KMS-11 (cell line): ENCODE data around the gene CBLB.

Experiments
- H2AFZ ChIP-seq: fragments of 200-600 bp; sonication (generic); 2 replicates; pipeline ENCODE4 v1.6.1; 2016; ENCODE audit warnings: antibody characterized with exemption, mixed run types, low read depth
- H3K27ac ChIP-seq: fragments of 200-600 bp; sonication (generic); 2 replicates; pipeline ENCODE4 v1.6.1; 2016; ENCODE audit warnings: mild to moderate bottlenecking, mixed run types
- H3K27me3 ChIP-seq: fragments of 200-600 bp; sonication (generic); 2 replicates; pipeline ENCODE4 v1.6.1; 2017; ENCODE audit warnings: mild to moderate bottlenecking, low read depth, mixed run types, moderate library complexity; ENCODE audit not compliant: insufficient read depth
- H3K36me3 ChIP-seq: fragments of 200-600 bp; sonication (generic); 2 replicates; pipeline ENCODE4 v1.6.1; 2017; ENCODE audit warnings: mild to moderate bottlenecking, mixed run types; ENCODE audit not compliant: insufficient read depth
- H3K4me1 ChIP-seq: fragments of 200-600 bp; sonication (generic); 2 replicates; pipeline ENCODE4 v1.6.1; 2016; ENCODE audit warnings: mild to moderate bottlenecking, low read depth, mixed run types; ENCODE audit not compliant: poor library complexity, severe bottlenecking
- H3K4me2 ChIP-seq: fragments of 200-600 bp; sonication (generic); 2 replicates; pipeline ENCODE4 v1.7.0; 2016; ENCODE audit warnings: mild to moderate bottlenecking, mixed run types
- H3K4me3 ChIP-seq: fragments of 200-600 bp; sonication (generic); IDR thresholded peaks from 2 replicates; pipeline ENCODE4 v1.6.1; 2017; ENCODE audit warnings: low read depth, low read length, mixed read lengths; ENCODE audit not compliant: insufficient read depth
- H3K79me2 ChIP-seq: fragments of 200-600 bp; sonication (generic); 2 replicates; pipeline ENCODE4 v1.6.1; 2016; ENCODE audit warnings: low read depth, mixed run types; ENCODE audit not compliant: insufficient read depth
- H3K9ac ChIP-seq: fragments of 200-600 bp; sonication (generic); 2 replicates; pipeline ENCODE4 v1.6.1; 2016; ENCODE audit warnings: mild to moderate bottlenecking, mixed run types
- H4K20me1 ChIP-seq: fragments of 200-600 bp; sonication (generic); 2 replicates; pipeline ENCODE4 v1.6.1; 2016; ENCODE audit warnings: mild to moderate bottlenecking, mixed run types; ENCODE audit not compliant: insufficient read depth
- TF ChIP-seq, protein P1 (sequence below): fragments of 200-600 bp; sonication (generic); conservative IDR thresholded peaks from 2 replicates; pipeline ENCODE4 v1.6.1; 2017; ENCODE audit warnings: low read depth, mild to moderate bottlenecking, antibody characterized with exemption, low read length, moderate library complexity, mixed read lengths

Gene CBLB

DNA sequence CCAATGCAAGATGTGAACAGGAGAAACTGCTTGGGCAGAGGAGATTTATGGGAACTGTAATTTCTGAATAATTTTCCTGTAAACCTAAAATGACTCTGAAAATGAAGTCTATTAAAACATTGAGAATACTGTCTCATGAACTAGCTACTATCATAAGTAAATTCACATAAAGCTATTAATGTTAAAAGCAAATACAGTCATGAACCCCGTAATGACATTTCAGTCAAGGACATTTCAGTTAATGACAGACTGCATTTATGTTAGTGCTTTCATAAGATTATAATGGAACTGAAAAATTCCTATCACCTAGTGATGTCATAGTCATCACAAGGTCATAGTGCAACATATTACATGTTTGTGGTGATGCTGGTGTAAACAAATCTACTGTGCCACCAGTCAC lies 17.2 kb downstream of the CBLB start:
- H4K20me1 ChIP-seq = no peaks in the 10 kb centered on the region
- no peaks in the 10 kb centered on the region for H3K4me1 ChIP-seq
- TF ChIP-seq, protein P1, sequence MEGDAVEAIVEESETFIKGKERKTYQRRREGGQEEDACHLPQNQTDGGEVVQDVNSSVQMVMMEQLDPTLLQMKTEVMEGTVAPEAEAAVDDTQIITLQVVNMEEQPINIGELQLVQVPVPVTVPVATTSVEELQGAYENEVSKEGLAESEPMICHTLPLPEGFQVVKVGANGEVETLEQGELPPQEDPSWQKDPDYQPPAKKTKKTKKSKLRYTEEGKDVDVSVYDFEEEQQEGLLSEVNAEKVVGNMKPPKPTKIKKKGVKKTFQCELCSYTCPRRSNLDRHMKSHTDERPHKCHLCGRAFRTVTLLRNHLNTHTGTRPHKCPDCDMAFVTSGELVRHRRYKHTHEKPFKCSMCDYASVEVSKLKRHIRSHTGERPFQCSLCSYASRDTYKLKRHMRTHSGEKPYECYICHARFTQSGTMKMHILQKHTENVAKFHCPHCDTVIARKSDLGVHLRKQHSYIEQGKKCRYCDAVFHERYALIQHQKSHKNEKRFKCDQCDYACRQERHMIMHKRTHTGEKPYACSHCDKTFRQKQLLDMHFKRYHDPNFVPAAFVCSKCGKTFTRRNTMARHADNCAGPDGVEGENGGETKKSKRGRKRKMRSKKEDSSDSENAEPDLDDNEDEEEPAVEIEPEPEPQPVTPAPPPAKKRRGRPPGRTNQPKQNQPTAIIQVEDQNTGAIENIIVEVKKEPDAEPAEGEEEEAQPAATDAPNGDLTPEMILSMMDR = no peak
- no peak overlapping the region for H3K27ac ChIP-seq
- no peak overlapping the region for H3K4me3 ChIP-seq
- no peaks in the 10 kb centered on the region for H3K27me3 ChIP-seq
- H2AFZ ChIP-seq = no peak overlapping the region
- no peak overlapping the region for H3K4me2 ChIP-seq
- no peaks in the 10 kb centered on the region for H3K36me3 ChIP-seq
- H3K79me2 ChIP-seq = no peaks in the 10 kb centered on the region
- no peak overlapping the region for H3K9ac ChIP-seq

DNA sequence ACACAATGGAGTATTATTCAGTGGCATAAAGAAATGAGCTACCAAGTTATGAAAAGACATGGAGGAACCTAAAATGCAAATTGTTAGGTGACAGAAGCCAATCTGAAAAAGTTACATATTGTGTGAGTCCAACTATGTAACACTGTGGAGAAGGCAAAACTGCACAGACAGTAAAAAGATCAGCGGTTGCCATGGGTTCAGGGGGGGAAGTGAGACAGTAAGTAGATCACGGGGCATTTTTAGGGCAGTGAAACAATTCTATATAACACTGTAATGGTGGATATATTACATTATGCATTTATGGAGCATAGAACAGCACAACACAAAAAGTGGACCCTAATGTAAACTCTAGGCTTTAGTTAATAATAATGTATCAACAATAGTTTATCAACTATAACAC lies 17.6 kb downstream of the CBLB start:
- Histone ChIP-seq H2AFZ (no peak overlapping the region), H3K9ac (no peak overlapping the region), H3K4me1 (no peaks in the 10 kb centered on the region), H4K20me1 (no peaks in the 10 kb centered on the region), H3K27me3 (no peaks in the 10 kb centered on the region), H3K4me2 (no peak overlapping the region), H3K4me3 (no peak overlapping the region), H3K27ac (no peak overlapping the region), H3K79me2 (no peaks in the 10 kb centered on the region), H3K36me3 (no peaks in the 10 kb centered on the region)
- TF ChIP-seq, protein P1 = no peak

DNA sequence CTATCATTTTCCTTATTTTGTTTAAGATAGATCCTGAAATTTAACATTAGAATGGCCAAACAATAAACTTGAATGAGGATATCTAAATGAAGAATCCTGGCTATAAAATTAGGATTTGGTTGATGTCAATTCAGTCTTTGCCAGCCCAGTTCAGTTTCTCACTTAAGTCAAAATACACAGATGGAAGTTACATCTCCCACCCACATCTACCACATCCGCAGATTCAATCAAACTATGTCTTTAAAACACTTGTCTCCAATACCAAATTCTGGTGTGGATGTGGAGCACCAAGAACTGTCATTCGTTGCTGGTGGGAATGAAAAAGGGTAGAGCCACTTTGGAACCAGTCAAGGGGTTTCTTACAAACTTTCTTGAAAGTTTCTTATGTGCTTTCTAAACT lies 18.2 kb downstream of the CBLB start:
- no peaks in the 10 kb centered on the region for H3K79me2 ChIP-seq
- H3K4me2 ChIP-seq = no peak overlapping the region
- no peak overlapping the region for H2AFZ ChIP-seq
- H3K9ac ChIP-seq = no peak overlapping the region
- no peaks in the 10 kb centered on the region for H3K27me3 ChIP-seq
- no peak overlapping the region for H3K27ac ChIP-seq
- H3K4me3 ChIP-seq = no peak overlapping the region
- H3K4me1 ChIP-seq = no peaks in the 10 kb centered on the region
- no peaks in the 10 kb centered on the region for H4K20me1 ChIP-seq
- H3K36me3 ChIP-seq = no peaks in the 10 kb centered on the region
- TF ChIP-seq, protein P1 = no peak

DNA sequence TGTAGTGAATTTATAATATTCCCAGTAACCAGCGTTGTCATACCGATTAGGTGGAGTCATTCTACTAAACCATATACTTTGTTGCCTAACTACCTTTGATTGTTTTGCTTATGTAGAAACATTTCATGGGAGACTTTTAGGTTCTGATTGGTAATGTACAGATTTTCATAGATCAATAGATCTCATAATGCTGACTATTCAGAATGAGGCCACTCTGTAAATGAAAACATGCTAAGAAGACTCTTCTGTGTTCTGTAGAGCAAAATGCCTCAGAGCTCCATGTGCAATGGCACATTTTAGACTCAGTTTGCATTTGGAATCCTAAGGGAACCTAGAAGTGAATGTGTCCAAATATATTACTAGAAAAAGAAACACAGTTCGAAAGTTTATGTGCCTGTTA lies 20.0 kb downstream of the CBLB start:
- H3K36me3 ChIP-seq = no peaks in the 10 kb centered on the region
- no peak overlapping the region for H2AFZ ChIP-seq
- TF ChIP-seq, protein P1 = no peak
- H3K4me3 ChIP-seq = no peak overlapping the region
- no peaks in the 10 kb centered on the region for H4K20me1 ChIP-seq
- no peaks in the 10 kb centered on the region for H3K4me1 ChIP-seq
- no peaks in the 10 kb centered on the region for H3K79me2 ChIP-seq
- no peak overlapping the region for H3K9ac ChIP-seq
- H3K4me2 ChIP-seq = no peak overlapping the region
- H3K27me3 ChIP-seq = no peaks in the 10 kb centered on the region
- H3K27ac ChIP-seq = no peak overlapping the region

DNA sequence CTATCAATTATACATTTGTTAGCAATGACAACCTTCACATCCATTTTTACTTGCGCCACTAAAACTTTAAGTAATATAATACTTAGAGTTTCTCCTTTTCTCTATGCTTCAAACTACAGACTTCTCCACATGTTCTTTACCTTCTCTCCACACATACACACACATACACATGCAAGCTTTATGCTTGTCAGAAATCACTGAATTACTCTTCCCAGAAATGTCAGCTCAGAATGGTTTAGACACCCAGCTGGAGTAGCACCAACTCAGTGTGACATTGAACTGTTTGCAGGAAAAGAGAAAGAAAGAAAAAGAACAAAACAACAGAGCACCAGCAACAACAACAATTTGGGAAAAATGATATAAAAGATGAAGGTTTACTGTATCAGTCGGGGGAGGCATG lies 20.9 kb downstream of the CBLB start:
- H3K36me3 ChIP-seq = no peaks in the 10 kb centered on the region
- H2AFZ ChIP-seq = no peak overlapping the region
- no peaks in the 10 kb centered on the region for H4K20me1 ChIP-seq
- H3K27ac ChIP-seq = no peak overlapping the region
- H3K9ac ChIP-seq = no peak overlapping the region
- H3K4me1 ChIP-seq = no peaks in the 10 kb centered on the region
- H3K79me2 ChIP-seq = no peaks in the 10 kb centered on the region
- H3K4me3 ChIP-seq = no peak overlapping the region
- no peak overlapping the region for H3K4me2 ChIP-seq
- H3K27me3 ChIP-seq = no peaks in the 10 kb centered on the region
- TF ChIP-seq, protein P1 = no peak
